Neural cell (in vitro differentiated cells): ENCODE results near the gene SGF29.
"Not testable (repeated sequence)": the region's sequence is repeated elsewhere in the genome, so short reads cannot be mapped to it uniquely, and the experiment has no call there.

Experiments
- EP300 ChIP-seq: fragments of 450-650 bp; conservative IDR thresholded peaks from 2 replicates; pipeline ENCODE4 v1.6.1; 2014; ENCODE audit warnings: antibody characterized with exemption, mild to moderate bottlenecking, moderate library complexity; ENCODE audit not compliant: poor library complexity, severe bottlenecking
- RAD21 ChIP-seq: fragments of 450-650 bp; conservative IDR thresholded peaks from 2 replicates; pipeline ENCODE4 v1.6.1; 2014; ENCODE audit warnings: antibody characterized with exemption, mild to moderate bottlenecking, moderate library complexity

GRCh38 chr16:28637765-28638164 lies 84.0 kb downstream of the SGF29 start, which contains the start of gene NPIPB8:
- TF ChIP-seq RAD21, EP300: not testable (repeated sequence)
